ENCODE measurements around the gene TMEM40. TPM values are rescaled to one million over a fixed set of nuclear protein-coding genes. Genes with fewer than 3 reads are reported as not detected.

Gene TMEM40, protein sequence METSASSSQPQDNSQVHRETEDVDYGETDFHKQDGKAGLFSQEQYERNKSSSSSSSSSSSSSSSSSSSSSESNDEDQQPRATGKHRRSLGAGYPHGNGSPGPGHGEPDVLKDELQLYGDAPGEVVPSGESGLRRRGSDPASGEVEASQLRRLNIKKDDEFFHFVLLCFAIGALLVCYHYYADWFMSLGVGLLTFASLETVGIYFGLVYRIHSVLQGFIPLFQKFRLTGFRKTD
- 0.20 TPM in 1 of 2 replicates, not detected in the other for total RNA-seq

DNA sequence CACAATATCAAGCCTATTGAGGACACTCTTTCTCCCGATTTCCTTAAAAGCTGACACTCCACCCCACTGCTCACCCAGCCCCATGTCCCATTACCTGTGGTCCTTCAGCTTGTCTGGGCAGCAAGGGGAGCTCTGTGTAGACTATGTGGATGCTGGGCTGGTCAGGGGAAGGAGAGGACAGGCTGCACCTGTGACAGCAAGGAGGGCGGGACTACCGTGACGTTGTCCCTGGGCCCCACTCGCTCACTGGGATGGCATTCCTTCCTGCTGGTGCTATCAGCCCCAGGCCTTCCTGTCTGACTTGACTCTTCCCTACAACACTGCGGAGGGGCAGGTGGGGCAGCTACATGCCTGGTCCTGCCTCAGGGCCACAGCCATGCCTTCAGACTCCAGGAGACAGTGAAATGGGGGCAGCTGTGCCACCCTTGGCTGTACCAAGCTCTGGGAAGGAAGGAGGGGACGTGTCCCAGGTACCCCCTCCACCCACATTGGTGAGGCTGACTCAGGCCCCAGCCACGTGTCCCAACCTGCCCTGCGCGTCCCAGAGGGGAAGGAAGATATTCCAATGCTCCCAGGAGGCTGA, at the start of gene TMEM40:
Gene TMEM40 (minus strand): TSS at position 163 of the 583 bp plus-strand sequence. CDS start 9,427 bp downstream, outside the sequence.

DNA sequence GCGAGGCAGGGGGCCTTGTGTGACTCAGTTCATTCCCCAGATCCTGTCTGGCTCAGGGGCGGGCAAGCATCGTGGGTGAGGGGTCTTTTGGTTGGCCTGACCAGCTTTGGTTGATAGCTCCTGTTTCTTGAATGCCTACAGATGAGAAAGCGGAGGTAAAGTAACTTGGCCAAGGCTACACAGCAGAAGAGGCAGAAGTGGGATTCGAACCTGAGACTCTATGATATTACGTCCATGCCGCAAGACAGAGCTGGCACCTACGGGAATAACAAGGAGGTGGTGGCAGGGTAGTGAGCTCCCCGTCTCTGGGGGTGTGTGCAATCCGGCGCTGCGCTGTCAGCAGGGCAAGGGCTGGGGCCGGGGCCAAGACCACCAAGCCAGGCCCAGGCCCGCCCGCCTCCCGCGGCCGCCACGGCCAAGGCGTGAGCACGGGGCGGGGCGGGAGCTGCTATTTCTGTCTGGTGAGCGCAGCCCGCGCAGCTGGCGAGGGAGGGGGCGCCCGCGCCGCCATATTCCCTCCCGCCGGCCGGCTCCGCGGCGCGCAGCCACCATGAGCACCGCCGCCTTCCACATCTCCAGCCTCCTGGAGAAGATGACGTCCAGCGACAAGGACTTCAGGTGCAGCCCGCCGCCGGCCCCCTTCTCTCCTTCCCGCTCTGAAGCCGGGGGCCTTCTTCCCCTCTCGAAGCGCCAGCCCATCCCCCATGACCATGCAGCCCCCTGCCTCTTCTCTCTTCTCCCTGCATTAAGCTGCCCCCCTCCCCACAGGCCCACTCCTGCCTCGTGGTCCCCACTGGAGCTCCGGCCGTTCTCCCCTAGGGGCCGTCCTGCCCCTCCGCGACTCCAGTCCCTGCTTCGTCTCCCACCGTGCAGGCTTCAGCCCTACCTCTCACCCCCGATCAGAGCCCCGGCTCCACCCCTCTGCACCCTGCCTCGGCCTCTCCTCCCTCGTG, 37.4 kb upstream of the TMEM40 start, which contains the start of gene CAND2:
Gene CAND2 (plus strand): TSS at position 510 of the 953 bp plus-strand sequence. CDS start 41 bp downstream, at position 551.

Other genes with a start within 250 kb of the TMEM40 start
- gene MKRN2OS, start 213.8 kb downstream of the TMEM40 start, total RNA-seq = not detected in 2 replicates
- gene MKRN2, start 202.2 kb downstream of the TMEM40 start, total RNA-seq = 33.1 and 35.8 TPM in 2 replicates
- 80.1 and 89.5 TPM in 2 replicates for gene RAF1, start 95.1 kb downstream of the TMEM40 start, total RNA-seq
- 0.20 and 1.1 TPM in 2 replicates for gene CAND2, start 37.4 kb upstream of the TMEM40 start, total RNA-seq
- gene RPL32, start 82.3 kb upstream of the TMEM40 start, total RNA-seq = 1,113 and 1,609 TPM in 2 replicates